Transverse colon (tissue), 4 donors: Measurements from ENCODE around the gene PHKA2.

Experiments used
- POLR2A ChIP-seq: fragments of 450-650 bp; IDR thresholded peaks from one replicate; pipeline ENCODE4 v1.6.1; 2016; ENCODE audit warnings: antibody characterized with exemption, mild to moderate bottlenecking, moderate library complexity
- POLR2AphosphoS5 ChIP-seq, 3 donors: sonication (generic); formaldehyde crosslinking; IDR thresholded peaks; one replicate each; pipeline ENCODE4 v1.6.1; 2016; ENCODE audit warnings: antibody characterized with exemption in 3 of 3
- TF ChIP-seq, protein P1 (sequence below), 5 experiments: fragments of 200-600 bp in 3 of 5; fragments of 450-650 bp in 2 of 5; sonication (generic) in 3 of 5; IDR thresholded peaks; 1 replicate in 2 of 5; 2 replicates in 3 of 5; pipeline ENCODE4 v1.5.1; 2016 to 2017; ENCODE audit warnings: antibody characterized with exemption in 5 of 5, inconsistent platforms in 3 of 5, mild to moderate bottlenecking in 2 of 5, moderate library complexity in 1 of 5

DNA sequence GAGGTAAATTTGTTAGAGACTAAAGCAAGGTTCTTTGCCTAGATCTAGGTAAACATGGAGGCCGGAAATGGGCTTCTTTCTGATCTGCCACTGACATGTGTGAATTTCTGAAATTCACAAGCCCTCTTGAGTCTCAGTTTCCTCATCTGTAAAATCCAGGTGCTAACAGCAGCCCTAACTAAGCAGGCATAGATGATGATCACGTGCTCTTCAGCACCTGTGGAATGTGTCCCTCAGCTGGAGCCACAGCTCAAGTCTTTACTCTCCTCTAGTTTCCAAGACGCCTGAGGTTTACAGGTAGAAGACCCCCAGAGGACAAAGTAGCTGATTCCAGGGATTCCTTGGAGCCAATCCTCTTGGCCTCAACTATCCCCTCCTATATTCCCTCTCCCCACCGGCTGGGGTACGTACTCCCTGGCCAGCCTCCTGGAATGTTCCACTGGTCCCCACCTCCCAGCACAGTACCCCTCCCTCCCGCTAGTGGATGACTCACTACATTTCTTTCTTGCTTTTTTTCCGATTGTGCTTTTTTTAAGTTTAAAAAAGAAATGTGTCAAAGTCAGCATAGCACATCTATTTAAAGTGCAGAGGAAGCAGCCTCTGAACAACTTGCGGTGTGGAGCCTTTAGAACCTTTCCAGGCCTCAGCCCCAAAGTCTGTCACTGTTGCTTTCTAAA, 98.4 kb downstream of the PHKA2 start:
- TF ChIP-seq, protein P1, sequence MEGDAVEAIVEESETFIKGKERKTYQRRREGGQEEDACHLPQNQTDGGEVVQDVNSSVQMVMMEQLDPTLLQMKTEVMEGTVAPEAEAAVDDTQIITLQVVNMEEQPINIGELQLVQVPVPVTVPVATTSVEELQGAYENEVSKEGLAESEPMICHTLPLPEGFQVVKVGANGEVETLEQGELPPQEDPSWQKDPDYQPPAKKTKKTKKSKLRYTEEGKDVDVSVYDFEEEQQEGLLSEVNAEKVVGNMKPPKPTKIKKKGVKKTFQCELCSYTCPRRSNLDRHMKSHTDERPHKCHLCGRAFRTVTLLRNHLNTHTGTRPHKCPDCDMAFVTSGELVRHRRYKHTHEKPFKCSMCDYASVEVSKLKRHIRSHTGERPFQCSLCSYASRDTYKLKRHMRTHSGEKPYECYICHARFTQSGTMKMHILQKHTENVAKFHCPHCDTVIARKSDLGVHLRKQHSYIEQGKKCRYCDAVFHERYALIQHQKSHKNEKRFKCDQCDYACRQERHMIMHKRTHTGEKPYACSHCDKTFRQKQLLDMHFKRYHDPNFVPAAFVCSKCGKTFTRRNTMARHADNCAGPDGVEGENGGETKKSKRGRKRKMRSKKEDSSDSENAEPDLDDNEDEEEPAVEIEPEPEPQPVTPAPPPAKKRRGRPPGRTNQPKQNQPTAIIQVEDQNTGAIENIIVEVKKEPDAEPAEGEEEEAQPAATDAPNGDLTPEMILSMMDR (IDR thresholded peaks at IDR 0.05) = no peak
- TF ChIP-seq POLR2A (no peak), POLR2AphosphoS5 (IDR thresholded peaks at IDR 0.05) (no peak)
